GM12878 (cell line): Measurements from ENCODE around the gene YY1. TPM values are rescaled to one million over a fixed set of nuclear protein-coding genes. Genes with fewer than 3 reads are reported as not detected.
"Not testable (repeated sequence)": the region's sequence is repeated elsewhere in the genome, so short reads cannot be mapped to it uniquely, and the experiment has no call there.

ENCODE experiments used
- ATAC-seq: fragments of 200-7000 bp; cut with Tn5 transposase; 3 replicates; pipeline ENCODE4 v1.9.1; 2020; ENCODE audit warnings: mild to moderate bottlenecking, moderate library complexity
- BruUV-seq: library from RNA; stranded (reverse); fragments of 400-500 nt; replicated peaks from 2 replicates; lab custom pipeline; 2021; lab: Mats Ljungman, UMichigan
- CTCF ChIA-PET: fragments of 300-600 bp; sonication (Branson Sonifier 250); formaldehyde crosslinking; extraction: SDS; loops from one replicate; lab custom pipeline; 2021; ENCODE audit warnings: inconsistent platforms; lab: Yijun Ruan, JAX
- POLR2A ChIA-PET: fragments of 350-600 bp; formaldehyde crosslinking; extraction: SDS; loops from one replicate; lab custom pipeline; 2021; ENCODE audit warnings: inconsistent platforms; lab: Charles Lee
- RAD21 ChIA-PET: fragments of 300-600 bp; sonication (Branson Sonifier 250); formaldehyde crosslinking; loops from one replicate; lab custom pipeline; 2023; ENCODE audit warnings: antibody characterized with exemption; ENCODE audit not compliant: unreplicated experiment; lab: Charles Lee
- SMC1A ChIA-PET: fragments of 300-600 bp; sonication (Branson Sonifier 250); formaldehyde crosslinking; loops from one replicate; lab custom pipeline; 2023; ENCODE audit not compliant: unreplicated experiment, uncharacterized antibody; lab: Charles Lee
- DNase-seq: peaks from one replicate; pipeline ENCODE4 v3.0.0-alpha.2; 2011; ENCODE audit warnings: low read depth, low spot score
- FAIRE-seq: peaks from 3 replicates; lab custom pipeline; 2011; peaks lifted over from hg19 to GRCh38; lab: Jason Lieb, UNC
- H2AFZ ChIP-seq: 2 replicates; pipeline ENCODE4 v1.6.0; 2011; ENCODE audit warnings: low read depth, low read length, control low read depth; ENCODE audit not compliant: control insufficient read depth
- H3K27ac ChIP-seq: 2 replicates; pipeline ENCODE4 v1.5.1; 2011; ENCODE audit warnings: control low read depth; ENCODE audit not compliant: control insufficient read depth, insufficient read depth
- H3K27me3 ChIP-seq, 2 experiments: replicated peaks in 1 of 2; 2 replicates each; pipeline versions ENCODE4 v1.6.0 to v1.6.1; 2011; ENCODE audit warnings: low read length in 1 of 2; ENCODE audit not compliant: control insufficient read depth in 2 of 2, insufficient read depth in 2 of 2
- H3K36me3 ChIP-seq, 2 experiments: 2 replicates each; pipeline ENCODE4 v1.5.1; 2011; ENCODE audit warnings: low read length in 1 of 2; ENCODE audit not compliant: control insufficient read depth in 2 of 2, insufficient read depth in 2 of 2
- H3K4me1 ChIP-seq: 2 replicates; pipeline ENCODE4 v1.6.1; 2011; ENCODE audit warnings: mild to moderate bottlenecking, low read length, moderate library complexity, mixed read lengths; ENCODE audit not compliant: control insufficient read depth, insufficient read depth
- H3K4me2 ChIP-seq: 2 replicates; pipeline ENCODE4 v1.6.0; 2011; ENCODE audit warnings: control low read depth; ENCODE audit not compliant: control insufficient read depth, insufficient read depth
- H3K4me3 ChIP-seq: fragments of 200-600 bp; sonication (generic); 2 replicates; pipeline ENCODE4 v1.5.1; 2016
- H3K79me2 ChIP-seq: 2 replicates; pipeline ENCODE4 v1.6.0; 2011; ENCODE audit warnings: low read length; ENCODE audit not compliant: control insufficient read depth, insufficient read depth
- H3K9ac ChIP-seq: 2 replicates; pipeline ENCODE4 v1.8.0; 2011; ENCODE audit warnings: low read length, control low read depth, mixed read lengths; ENCODE audit not compliant: control insufficient read depth, insufficient read depth
- H3K9me3 ChIP-seq: replicated peaks from 3 replicates; pipeline ENCODE4 v1.5.1; 2011; ENCODE audit warnings: mild to moderate bottlenecking, low read length; ENCODE audit not compliant: control insufficient read depth, insufficient read depth
- H4K20me1 ChIP-seq: 2 replicates; pipeline ENCODE4 v1.6.0; 2011; ENCODE audit not compliant: control insufficient read depth, insufficient read depth
- ASH2L ChIP-seq: fragments of 300-600, 200-600 bp; sonication (generic); IDR thresholded peaks from 2 replicates; pipeline ENCODE4 v1.6.1; 2017; ENCODE audit warnings: low read depth, mild to moderate bottlenecking, borderline replicate concordance
- GABPA ChIP-seq: IDR thresholded peaks from 2 replicates; pipeline ENCODE4 v1.6.1; 2014; ENCODE audit warnings: antibody characterized with exemption, low read depth, mild to moderate bottlenecking, inconsistent platforms
- KAT2A ChIP-seq: conservative IDR thresholded peaks from 2 replicates; pipeline ENCODE4 v1.6.1; 2011; ENCODE audit warnings: low read depth, low read length; ENCODE audit not compliant: control insufficient read depth
- MTA2 ChIP-seq: fragments of 450-650 bp; IDR thresholded peaks from 2 replicates; pipeline ENCODE4 v1.6.1; 2016; ENCODE audit warnings: low read depth, mild to moderate bottlenecking, moderate library complexity
- NFYA ChIP-seq: IDR thresholded peaks from 2 replicates; pipeline ENCODE4 v1.6.1; 2011; ENCODE audit warnings: low read depth, mild to moderate bottlenecking, low read length, improper control_type of control experiment, borderline replicate concordance
- PML ChIP-seq: IDR thresholded peaks from 2 replicates; pipeline ENCODE4 v1.6.1; 2012; ENCODE audit warnings: low read length, inconsistent platforms
- RCOR1 ChIP-seq: conservative IDR thresholded peaks from 2 replicates; pipeline ENCODE4 v1.6.1; 2012; ENCODE audit warnings: low read depth, low read length, improper control_type of control experiment
- RUNX3 ChIP-seq: IDR thresholded peaks from 2 replicates; pipeline ENCODE4 v1.6.1; 2012; ENCODE audit warnings: low read length, inconsistent platforms
- TAF1 ChIP-seq: IDR thresholded peaks from 2 replicates; pipeline ENCODE4 v1.6.1; 2011; ENCODE audit warnings: mild to moderate bottlenecking, low read depth, low read length, borderline replicate concordance
- WRNIP1 ChIP-seq: IDR thresholded peaks from 2 replicates; pipeline ENCODE4 v1.6.1; 2011; ENCODE audit warnings: low read depth, low read length, improper control_type of control experiment, borderline replicate concordance
- YY1 ChIP-seq: IDR thresholded peaks from 2 replicates; pipeline ENCODE4 v1.6.1; 2011; ENCODE audit warnings: low read depth, mild to moderate bottlenecking, low read length
- WGBS: methylation state at CpG from one replicate; pipeline ENCODE4 v1.1.6; 2016; ENCODE audit warnings: low lambda C conversion rate; ENCODE audit not compliant: insufficient replicate concordance, insufficient coverage; ENCODE audit errors: missing lambda C conversion rate; 5-methylcytosine and 5-hydroxymethylcytosine counted together
- in situ Hi-C: fragments of 300-500 bp; cut with MboI; formaldehyde crosslinking; loops from 9 replicates; pipeline ENCODE4 v1.14.3; 2018; ENCODE audit warnings: mixed read lengths
- intact Hi-C: fragments of 100-400 bp; cut with micrococcal nuclease; formaldehyde crosslinking; loops from one replicate; pipeline ENCODE4 v1.14.2; 2022; ENCODE audit not compliant: unreplicated experiment
- polyA plus RNA-seq, 11 experiments: library from polyadenylated mRNA; depleted of rRNA in 4 of 11; unstranded in 6 of 11; stranded (reverse) in 5 of 11; fragments of >200 nt; fragmentation: Nextera tagmentation in 4 of 11; fragmentation: Illumina TruSeq in 1 of 11; extraction: Ambion mirVana in 4 of 11; extraction: Trizol in 1 of 11; gene quantifications; 1 replicate in 1 of 11; 2 replicates in 10 of 11; pipeline versions ENCODE4 v1.2.1 to v1.2.3, GENCODE V29; 2011 to 2016; ENCODE audit warnings: inconsistent platforms in 2 of 11, missing spikeins in 2 of 11, low read depth in 1 of 11
- total RNA-seq, 4 experiments: library from RNA; depleted of rRNA in 3 of 4; stranded (reverse); fragments of >200 nt in 3 of 4; fragmentation: Illumina TruSeq in 1 of 4; extraction: Trizol in 1 of 4; gene quantifications; 2 replicates each; pipeline versions ENCODE4 v1.2.1 to v1.2.3, GENCODE V29; 2013 to 2021
- TF ChIP-seq, protein P1 (sequence below): IDR thresholded peaks from 2 replicates; pipeline ENCODE4 v1.6.1; 2012; ENCODE audit warnings: low read length, inconsistent platforms

YY1 gene
- total and polyA plus RNA-seq, 10 of the 15 experiments (the other 5 are each of a cell fraction or from before 2014, with no cell fraction given) = 23.7 to 74.0 (median 39.9) TPM

DNA sequence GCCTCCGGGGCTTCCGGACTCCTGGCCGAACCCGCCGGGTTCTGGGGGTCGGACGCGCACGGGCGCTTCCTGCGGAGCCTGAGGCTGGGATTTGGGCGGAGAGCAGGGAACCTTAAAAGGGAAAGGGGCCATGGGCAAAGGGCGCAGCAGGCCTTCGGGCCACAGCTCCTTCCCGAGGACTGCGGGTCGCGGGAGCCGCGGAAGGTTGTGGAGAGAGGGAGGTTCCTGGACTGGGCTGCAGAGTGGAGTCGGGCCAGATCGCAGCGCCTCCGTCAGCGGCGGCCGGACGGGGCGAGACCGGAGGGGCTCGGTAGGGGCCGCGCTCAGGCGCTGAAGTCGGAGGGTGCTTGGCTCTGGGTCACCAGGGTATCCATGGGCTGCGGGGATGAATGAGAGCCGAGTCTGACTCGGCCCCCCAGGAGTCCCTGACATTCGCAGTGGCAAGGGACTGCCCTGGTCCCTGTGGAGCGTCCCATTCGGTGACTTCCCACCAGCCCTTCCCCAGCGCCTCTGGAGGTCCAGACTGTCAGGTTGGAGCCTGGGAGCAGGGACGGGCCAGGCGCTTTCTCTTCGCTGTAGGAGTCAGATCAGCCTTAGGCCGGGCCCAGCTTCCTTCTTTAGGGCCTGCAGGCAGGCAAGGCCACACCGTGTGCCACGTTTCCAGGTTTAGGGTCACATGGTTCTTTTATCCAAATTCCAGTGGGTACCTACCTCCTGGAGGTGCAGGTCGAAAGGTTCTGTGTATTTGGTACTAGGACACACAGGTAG is 68.2 kb downstream of the YY1 start (continued):
- TF ChIP-seq RCOR1 = no peak
- TF ChIP-seq TAF1 = no peak
- TF ChIP-seq YY1 = 0 out of 2 replicates have a peak, but pooled peaks have one; percentile 1
- TF ChIP-seq ASH2L = no peak
- TF ChIP-seq PML = no peak
- no peak for TF ChIP-seq RUNX3
- TF ChIP-seq, protein P1, sequence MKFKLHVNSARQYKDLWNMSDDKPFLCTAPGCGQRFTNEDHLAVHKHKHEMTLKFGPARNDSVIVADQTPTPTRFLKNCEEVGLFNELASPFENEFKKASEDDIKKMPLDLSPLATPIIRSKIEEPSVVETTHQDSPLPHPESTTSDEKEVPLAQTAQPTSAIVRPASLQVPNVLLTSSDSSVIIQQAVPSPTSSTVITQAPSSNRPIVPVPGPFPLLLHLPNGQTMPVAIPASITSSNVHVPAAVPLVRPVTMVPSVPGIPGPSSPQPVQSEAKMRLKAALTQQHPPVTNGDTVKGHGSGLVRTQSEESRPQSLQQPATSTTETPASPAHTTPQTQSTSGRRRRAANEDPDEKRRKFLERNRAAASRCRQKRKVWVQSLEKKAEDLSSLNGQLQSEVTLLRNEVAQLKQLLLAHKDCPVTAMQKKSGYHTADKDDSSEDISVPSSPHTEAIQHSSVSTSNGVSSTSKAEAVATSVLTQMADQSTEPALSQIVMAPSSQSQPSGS = no peak
- no peak for TF ChIP-seq KAT2A
- no peak for TF ChIP-seq MTA2
- no peak for TF ChIP-seq NFYA
- TF ChIP-seq WRNIP1 = no peak
- TF ChIP-seq, all 136 proteins: peak for 4

DNA sequence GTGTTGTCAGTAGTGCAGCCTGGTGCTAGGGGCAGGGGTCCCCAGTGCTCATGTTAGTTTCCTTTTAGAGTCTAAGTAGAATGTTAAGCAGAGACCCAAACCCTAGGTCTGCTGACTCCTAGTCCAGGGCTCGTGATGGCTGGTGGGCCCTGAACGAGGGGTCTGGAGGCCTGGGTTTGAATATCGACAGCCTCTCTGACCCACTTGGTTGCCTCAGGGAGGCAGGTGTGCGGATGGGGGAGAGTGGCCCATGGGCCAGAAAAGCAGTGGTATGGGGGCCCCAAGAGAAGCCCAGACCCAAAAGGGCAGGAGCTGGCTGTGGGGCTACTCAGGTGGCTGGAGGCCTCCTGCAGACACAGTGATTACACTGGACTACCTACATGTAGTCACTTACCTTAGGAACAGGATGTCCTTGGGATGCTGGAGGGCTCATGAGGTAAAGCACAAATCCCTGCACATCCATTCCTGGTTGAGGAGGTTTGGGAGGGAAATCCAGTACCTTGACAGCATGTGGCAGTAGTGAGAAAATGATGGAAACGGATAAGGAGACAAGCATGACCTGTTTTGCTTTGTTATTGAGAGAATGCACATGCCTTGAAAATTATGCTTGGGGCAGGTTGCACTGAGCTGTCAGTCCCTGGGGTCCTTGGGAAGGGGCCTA is 69.0 kb downstream of the YY1 start:
- Histone ChIP-seq H3K9me3 (no peaks in the 10 kb centered on the region), H4K20me1 (no peaks in the 10 kb centered on the region), H2AFZ (no peak overlapping the region), H3K27me3 (peaks cover 0 to 7% of the 10 kb centered on the region in 2 experiments; a peak in 1 of 4 replicates), H3K4me1 (no peaks in the 10 kb centered on the region), H3K36me3 (no peaks in the 10 kb centered on the region), H3K4me3 (no peak overlapping the region), H3K4me2 (no peak overlapping the region), H3K9ac (no peak overlapping the region), H3K27ac (no peak overlapping the region), H3K79me2 (no peaks in the 10 kb centered on the region)
- intact Hi-C loops (no loop called here), in situ Hi-C loops (no loop called here)
- POLR2A ChIA-PET = interaction anchor here (0.6 kb wide), 1 partner anchor 65 kb away, joined by 3 read pairs; no protein-coding TSS in a partner anchor
- TF ChIP-seq GABPA = no peak
- DNase-seq = no peak
- CTCF ChIA-PET = interaction anchor here (3.9 kb wide), 1 partner anchor 69 kb away, joined by 24 read pairs; the partner anchor contains the start of gene WDR25
- no peak for ATAC-seq
- 95% methylated on average over 5 of the region's 5 CpGs for WGBS
- BruUV-seq = no TSS peak
- SMC1A ChIA-PET = interaction anchor here (1.2 kb wide), 1 partner anchor 61 kb away, joined by 3 read pairs; no protein-coding TSS in a partner anchor
- FAIRE-seq = no peak
- RAD21 ChIA-PET = interaction anchor here (1.2 kb wide), 1 partner anchor 67 kb away, joined by 3 read pairs; a partner anchor contains a TSS

DNA sequence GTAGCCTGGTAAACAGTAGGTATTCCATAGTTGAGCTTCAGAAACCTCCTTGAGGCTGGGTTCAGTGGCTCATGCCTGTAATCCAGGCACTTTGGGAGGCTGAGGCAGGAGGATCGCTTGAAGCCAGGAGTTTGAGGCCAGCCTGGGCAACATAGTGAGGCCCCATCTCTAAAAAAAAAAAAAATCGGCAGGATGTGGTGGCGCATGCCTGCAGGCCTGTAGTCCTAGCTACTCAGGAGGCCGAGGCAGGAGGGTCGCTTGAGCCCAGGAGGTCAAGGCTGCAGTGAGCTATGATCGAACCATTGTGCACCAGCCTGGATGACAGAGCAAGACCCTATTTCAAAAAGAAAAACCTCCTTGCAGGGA is 69.5 kb downstream of the YY1 start:
- H3K9me3 ChIP-seq, H2AFZ ChIP-seq, in situ Hi-C loops, intact Hi-C loops, H3K9ac ChIP-seq, H3K4me2 ChIP-seq, H3K36me3 ChIP-seq, BruUV-seq, FAIRE-seq, H3K27ac ChIP-seq, H4K20me1 ChIP-seq, DNase-seq, H3K27me3 ChIP-seq, ATAC-seq, H3K79me2 ChIP-seq, H3K4me1 ChIP-seq, H3K4me3 ChIP-seq: not testable (repeated sequence)
- SMC1A ChIA-PET = interaction anchor here (1.2 kb wide), 1 partner anchor 60 kb away, joined by 3 read pairs; no protein-coding TSS in a partner anchor
- CTCF ChIA-PET = interaction anchor here (3.9 kb wide), 1 partner anchor 69 kb away, joined by 24 read pairs; the partner anchor contains the start of gene WDR25
- POLR2A ChIA-PET = interaction anchor here (0.6 kb wide), 1 partner anchor 66 kb away, joined by 3 read pairs; no protein-coding TSS in a partner anchor
- RAD21 ChIA-PET = interaction anchor here (1.2 kb wide), 1 partner anchor 67 kb away, joined by 3 read pairs; a partner anchor contains a TSS
- WGBS = 78% methylated on average over 6 of the region's 6 CpGs
